Colonic mucosa (tissue), 4 donors: ENCODE results near the gene CREBRF. TPM values are rescaled to one million over a fixed set of nuclear protein-coding genes. Genes with fewer than 3 reads are reported as not detected.

ENCODE experiments used
- DNase-seq: peaks from one replicate; pipeline ENCODE4 v3.0.0-alpha.2; 2020
- H3K27ac ChIP-seq: fragments of 200-600 bp; one replicate; pipeline ENCODE4 v1.8.0; 2021
- H3K27me3 ChIP-seq: fragments of 200-600 bp; one replicate; pipeline ENCODE4 v1.8.0; 2021
- H3K36me3 ChIP-seq: fragments of 200-600 bp; one replicate; pipeline ENCODE4 v1.8.0; 2021
- H3K4me1 ChIP-seq: fragments of 200-600 bp; one replicate; pipeline ENCODE4 v1.8.0; 2021; ENCODE audit warnings: mild to moderate bottlenecking
- H3K4me3 ChIP-seq: fragments of 200-600 bp; one replicate; pipeline ENCODE4 v1.8.0; 2021
- H3K9ac ChIP-seq, 2 donors: one replicate each; pipeline ENCODE4 v1.7.0; 2013; ENCODE audit warnings: control low read depth in 2 of 2, low read depth in 2 of 2, low read length in 2 of 2
- H3K9me3 ChIP-seq: fragments of 200-600 bp; one replicate; pipeline ENCODE4 v1.8.0; 2021
- CTCF ChIP-seq: fragments of 200-600 bp; IDR thresholded peaks from one replicate; pipeline ENCODE4 v1.8.0; 2022; ENCODE audit warnings: antibody characterized with exemption, mild to moderate bottlenecking
- intact Hi-C: fragments of 100-400 bp; cut with DNase I; formaldehyde crosslinking; loops from one replicate; pipeline ENCODE4 v1.14.1; 2022
- total RNA-seq, 2 donors: library from RNA; stranded (reverse); fragmentation: NEBNext Ultra II Directional in 1 of 2; extraction: Animal tissue kit (Norgen Biotek cat#: 25700) in 1 of 2; gene quantifications; one replicate each; pipeline ENCODE4 v1.2.1, GENCODE V29; 2021
- donor health status: healthy.
- donor health status: DM: no; HTN: no; CAD: no.
- donor health status: DM: no; HTN: no; CAD: no.

Gene CREBRF
- total RNA-seq, 2 donors from 2014 or later: 7.2 to 19.1 TPM

- H3K27ac ChIP-seq: no peak overlapping the region
- H3K27me3 ChIP-seq: no peaks in the 10 kb centered on the region
- H3K36me3 ChIP-seq: peaks cover 7% of the 10 kb centered on the region
- no peaks in the 10 kb centered on the region for H3K4me1 ChIP-seq
- no peaks in the 10 kb centered on the region for H3K9me3 ChIP-seq
- intact Hi-C loops: no loop called here
- no peak for DNase-seq
- no peak overlapping the region for H3K4me3 ChIP-seq
- no peak for TF ChIP-seq CTCF
- H3K9ac ChIP-seq: no peak overlapping the region
Measured at GRCh38 chr5:173159256-173159655, 103.1 kb downstream of the CREBRF start.

- no peaks in the 10 kb centered on the region for H3K4me1 ChIP-seq
- H3K27me3 ChIP-seq: no peaks in the 10 kb centered on the region
- no peak for DNase-seq
- H3K27ac ChIP-seq: no peak overlapping the region
- no peaks in the 10 kb centered on the region for H3K9me3 ChIP-seq
- intact Hi-C loops: no loop called here
- TF ChIP-seq CTCF: no peak
- H3K9ac ChIP-seq: no peak overlapping the region
- H3K4me3 ChIP-seq: no peak overlapping the region
- no peaks in the 10 kb centered on the region for H3K36me3 ChIP-seq
Measured at GRCh38 chr5:173161148-173161547, 105.0 kb downstream of the CREBRF start.

GRCh38 chr5:173163219-173163618 is 107.1 kb downstream of the CREBRF start:
- intact Hi-C loops: no loop called here
- H3K4me1 ChIP-seq: no peaks in the 10 kb centered on the region
- DNase-seq: no peak
- no peaks in the 10 kb centered on the region for H3K36me3 ChIP-seq
- no peak overlapping the region for H3K27ac ChIP-seq
- H3K9me3 ChIP-seq: no peaks in the 10 kb centered on the region
- H3K27me3 ChIP-seq: no peaks in the 10 kb centered on the region
- TF ChIP-seq CTCF: no peak
- no peak overlapping the region for H3K9ac ChIP-seq
- H3K4me3 ChIP-seq: no peak overlapping the region

GRCh38 chr5:173165177-173166016 is 109.2 kb downstream of the CREBRF start:
- DNase-seq: no peak
- Histone ChIP-seq H3K4me1 (no peaks in the 10 kb centered on the region), H3K9me3 (no peaks in the 10 kb centered on the region), H3K4me3 (no peak overlapping the region), H3K9ac (no peak overlapping the region), H3K27me3 (no peaks in the 10 kb centered on the region), H3K27ac (no peak overlapping the region), H3K36me3 (no peaks in the 10 kb centered on the region)
- TF ChIP-seq CTCF: no peak
- intact Hi-C loops: no loop called here

- no peak for TF ChIP-seq CTCF
- Histone ChIP-seq H3K27me3 (no peaks in the 10 kb centered on the region), H3K4me3 (no peak overlapping the region), H3K9ac (no peak overlapping the region), H3K4me1 (no peaks in the 10 kb centered on the region), H3K36me3 (no peaks in the 10 kb centered on the region), H3K9me3 (no peaks in the 10 kb centered on the region), H3K27ac (no peak overlapping the region)
- intact Hi-C loops: no loop called here
- DNase-seq: no peak
Measured at GRCh38 chr5:173172166-173172565, 116.0 kb downstream of the CREBRF start.
